ENCODE results near the gene GRK1.

GRCh38 chr13:113620036-113620796 lies 46.8 kb upstream of the GRK1 start:
- no peak for TF ChIP-seq CTCF (IDR thresholded peaks at IDR 0.05)
- no peak for TF ChIP-seq POLR2A (IDR thresholded peaks at IDR 0.05)
- no peak for TF ChIP-seq POLR2AphosphoS5 (IDR thresholded peaks at IDR 0.05)
